Suppressor macrophage (primary cell): ENCODE measurements around the gene ZC3HAV1.
"Not testable (repeated sequence)": the region's sequence is repeated elsewhere in the genome, so short reads cannot be mapped to it uniquely, and the experiment has no call there.

Experiments used
- DNase-seq, 4 experiments: peaks; one replicate each; pipeline ENCODE4 v3.0.0-alpha.2; 2020 to 2022

ZC3HAV1 gene

GRCh38 chr7:139112316-139112715 is 2.8 kb upstream of the ZC3HAV1 start:
- DNase-seq = no peak

DNA sequence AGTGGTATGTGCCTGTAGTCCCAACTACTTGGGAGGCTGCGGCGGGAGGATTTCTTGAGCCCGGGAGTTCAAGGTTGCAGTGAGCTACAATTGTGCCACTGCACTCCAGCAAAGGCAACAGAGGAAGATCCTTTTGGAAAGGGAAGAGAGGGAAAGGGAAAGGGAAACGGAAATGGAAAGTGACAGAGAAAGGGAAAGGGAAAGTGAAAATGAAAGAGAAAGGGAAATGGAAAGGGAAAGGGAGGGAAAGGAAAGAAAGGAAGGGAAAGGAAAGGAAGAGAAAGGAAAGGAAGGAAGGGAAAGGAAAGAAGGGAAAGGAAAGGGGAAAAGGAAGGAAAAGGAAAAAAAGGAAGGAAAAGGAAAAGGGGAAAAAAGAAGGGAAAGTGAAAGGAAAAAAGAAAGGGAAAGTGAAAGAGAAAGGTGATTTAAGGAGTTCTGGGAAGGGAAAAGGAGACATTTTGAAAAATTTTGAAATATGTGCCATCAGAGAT is 2.3 kb upstream of the ZC3HAV1 start:
- no peak for DNase-seq

- DNase-seq = no peak
Measured at GRCh38 chr7:139111147-139111546, 1.6 kb upstream of the ZC3HAV1 start.

DNA sequence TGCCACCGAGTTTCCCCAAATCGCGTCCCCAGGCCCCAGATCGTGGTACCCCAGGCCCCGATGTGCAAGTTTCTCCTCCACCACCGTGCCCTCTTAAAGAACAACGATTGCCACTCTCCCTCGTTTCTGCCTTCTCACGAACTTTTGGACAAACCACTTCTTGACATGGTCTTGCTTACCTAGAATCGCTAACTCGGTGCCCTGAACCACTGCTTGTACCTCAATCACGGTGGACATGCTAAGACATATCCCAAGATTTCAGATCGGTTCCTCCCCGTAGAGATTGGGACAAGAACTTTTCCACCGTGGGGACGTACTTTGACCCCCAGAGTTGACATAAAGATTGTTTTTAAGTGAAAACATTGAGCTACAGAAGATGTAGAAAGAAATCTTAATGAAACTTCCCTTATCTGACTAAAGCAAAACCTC is 477 bp upstream of the ZC3HAV1 start:
- peak in 1 of 4 experiments; percentile 14 for DNase-seq

DNA sequence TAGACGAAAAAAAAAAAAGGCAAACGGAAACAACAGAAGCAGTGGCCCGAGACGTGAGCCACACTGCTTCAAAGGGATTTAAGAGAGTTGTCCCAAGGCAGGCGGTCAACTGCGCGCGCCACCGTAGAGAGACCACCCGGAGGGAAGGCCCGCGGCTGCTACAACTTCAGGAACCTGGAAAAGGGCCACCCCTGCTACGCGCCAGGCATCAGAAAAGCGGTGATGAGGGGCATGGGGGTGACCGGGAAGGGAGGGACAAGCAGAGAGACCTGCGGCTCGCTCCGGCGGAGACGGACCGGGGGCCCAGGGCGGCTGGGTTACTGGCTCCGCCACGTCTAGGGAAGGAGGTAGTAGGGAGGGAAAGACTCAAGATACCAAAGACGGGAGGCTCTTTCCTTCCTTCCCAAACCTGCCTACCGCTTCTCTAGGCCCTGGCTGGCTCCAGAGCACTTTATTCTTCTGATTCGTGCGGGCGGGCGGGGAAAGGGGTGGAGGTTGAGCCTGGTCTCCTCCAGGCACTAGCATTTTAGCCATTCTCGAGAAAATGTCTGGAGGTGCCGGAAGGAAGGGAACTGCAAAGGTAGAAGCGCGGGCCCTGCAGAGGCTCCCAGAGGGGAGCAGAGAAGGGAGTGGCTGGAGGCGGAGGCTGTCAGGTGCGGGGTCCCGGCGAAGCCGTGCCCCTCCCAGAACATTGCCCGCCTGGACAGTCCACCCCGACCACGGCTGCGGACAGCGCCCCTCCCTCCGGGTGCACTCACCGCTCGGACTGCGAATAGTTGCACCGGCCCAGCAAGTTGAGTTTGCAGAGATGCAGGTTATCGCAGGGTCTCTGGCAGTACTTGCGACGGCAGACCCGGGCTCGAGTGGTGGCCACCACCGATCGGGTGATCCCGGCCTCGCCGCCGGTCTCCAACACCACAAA is 993 bp downstream of the ZC3HAV1 start:
- peak in 2 of 4 experiments; percentile 34 to 46 for DNase-seq

DNA sequence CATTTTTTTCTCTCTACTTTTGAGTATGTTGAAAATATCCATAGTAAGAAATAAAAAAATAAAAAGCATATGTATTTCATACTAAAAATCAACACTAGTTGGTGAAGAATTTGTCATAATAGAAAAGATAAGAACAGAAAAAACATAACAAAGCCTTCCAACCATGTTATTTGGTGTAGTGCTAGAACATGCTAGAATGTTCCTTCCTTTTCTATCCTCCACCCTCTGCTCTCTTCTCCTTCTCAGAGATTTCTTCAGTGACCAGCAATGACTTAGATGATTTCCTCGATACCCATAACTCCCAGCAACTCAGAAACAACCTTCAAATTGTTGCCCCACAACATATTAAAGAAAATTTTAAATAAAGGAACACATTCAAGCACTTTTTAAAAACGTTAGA is 2.6 kb downstream of the ZC3HAV1 start:
- DNase-seq = peak in 2 of 4 experiments; percentile 16 to 41

DNA sequence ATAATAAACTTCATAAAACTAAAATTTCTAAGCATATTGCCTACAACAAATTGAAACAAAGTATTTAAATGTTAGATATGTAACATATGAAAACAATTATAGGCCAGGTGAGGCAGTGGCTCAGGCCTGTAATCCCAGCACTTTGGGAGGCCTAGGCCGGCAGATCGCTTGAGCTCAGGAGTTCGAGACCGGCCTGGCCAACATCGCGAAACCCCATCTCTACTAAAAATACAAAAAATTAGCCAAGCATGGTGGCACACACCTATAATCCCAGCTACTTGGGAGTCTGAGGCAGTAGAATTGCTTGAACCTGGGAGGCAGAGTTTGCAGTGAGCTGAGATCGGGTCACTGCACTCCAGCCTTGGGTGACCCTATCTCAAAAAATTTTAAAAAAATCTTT is 3.3 kb downstream of the ZC3HAV1 start:
- DNase-seq = peak in 1 of 4 experiments; percentile 14

- DNase-seq = peak in 1 of 4 experiments; percentile 5
Measured at GRCh38 chr7:139105484-139105883, 4.0 kb downstream of the ZC3HAV1 start.

DNA sequence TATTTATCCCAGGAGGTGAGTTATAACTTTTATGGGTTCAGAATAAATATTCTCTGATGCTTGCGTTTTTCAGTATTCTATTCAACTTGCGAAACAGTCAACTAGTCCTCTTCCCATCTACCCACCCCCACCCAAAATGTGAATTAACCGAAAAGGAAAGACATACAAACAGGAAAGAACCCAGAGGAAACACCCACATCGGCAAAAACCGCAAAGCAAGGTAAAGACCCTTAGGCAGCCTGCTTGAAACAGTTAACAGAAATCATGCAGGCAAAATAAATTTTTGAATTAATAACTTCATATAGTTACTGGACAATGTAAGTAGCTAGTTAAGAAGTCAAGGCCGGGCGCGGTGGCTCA is 5.4 kb downstream of the ZC3HAV1 start:
- peak in 2 of 4 experiments; percentile 25 to 31 for DNase-seq

GRCh38 chr7:139103057-139103815 is 6.3 kb downstream of the ZC3HAV1 start:
- DNase-seq = peak in 2 of 4 experiments; percentile 28 to 39

GRCh38 chr7:139101637-139102158 is 7.8 kb downstream of the ZC3HAV1 start:
- DNase-seq = not testable (repeated sequence)

- peak in 2 of 4 experiments; percentile 41 to 58 for DNase-seq
Measured at GRCh38 chr7:139099172-139099947, 10.2 kb downstream of the ZC3HAV1 start.

- peak; percentile 27 to 69 (median 62) for DNase-seq
Measured at GRCh38 chr7:139095194-139095659, 14.3 kb downstream of the ZC3HAV1 start.

DNA sequence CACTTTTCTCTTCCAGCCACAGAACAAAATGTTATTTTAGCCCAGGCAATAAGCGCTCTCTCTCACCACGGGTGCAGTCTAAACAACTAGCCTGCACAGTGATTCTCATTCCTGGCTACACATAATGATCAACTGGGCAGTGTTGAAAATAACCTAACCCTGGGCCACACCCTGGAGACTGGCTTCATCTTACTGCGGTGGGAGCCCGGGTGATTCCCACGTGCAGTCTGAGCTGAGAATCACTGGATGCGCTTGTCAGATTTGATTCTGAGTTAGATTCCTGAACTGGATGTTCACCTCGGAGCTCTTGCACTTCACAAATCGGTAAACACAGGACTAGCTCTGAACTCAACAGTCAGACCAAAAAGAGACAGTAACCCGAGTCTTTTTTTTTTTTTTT is 14.9 kb downstream of the ZC3HAV1 start:
- DNase-seq = no peak

GRCh38 chr7:139094030-139094429 is 15.5 kb downstream of the ZC3HAV1 start:
- DNase-seq = no peak

DNA sequence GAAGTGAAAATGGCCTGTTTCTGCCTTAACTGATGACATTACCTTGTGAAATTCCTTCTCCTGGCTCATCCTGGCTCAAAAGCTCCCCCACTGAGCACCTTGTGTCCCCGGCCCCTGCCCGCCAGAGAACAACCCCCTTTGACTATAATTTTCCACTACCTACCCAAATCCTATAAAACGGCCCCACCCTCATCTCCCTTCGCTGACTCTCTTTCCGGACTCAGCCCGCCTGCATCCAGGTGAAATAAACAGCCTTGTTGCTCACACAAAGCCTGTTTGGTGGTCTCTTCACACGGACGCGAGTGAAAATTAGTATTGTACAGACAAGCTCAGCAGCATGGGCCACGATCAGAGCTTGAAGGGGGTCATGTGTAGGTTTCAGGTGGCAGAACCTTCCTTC is 16.0 kb downstream of the ZC3HAV1 start:
- not testable (repeated sequence) for DNase-seq

DNA sequence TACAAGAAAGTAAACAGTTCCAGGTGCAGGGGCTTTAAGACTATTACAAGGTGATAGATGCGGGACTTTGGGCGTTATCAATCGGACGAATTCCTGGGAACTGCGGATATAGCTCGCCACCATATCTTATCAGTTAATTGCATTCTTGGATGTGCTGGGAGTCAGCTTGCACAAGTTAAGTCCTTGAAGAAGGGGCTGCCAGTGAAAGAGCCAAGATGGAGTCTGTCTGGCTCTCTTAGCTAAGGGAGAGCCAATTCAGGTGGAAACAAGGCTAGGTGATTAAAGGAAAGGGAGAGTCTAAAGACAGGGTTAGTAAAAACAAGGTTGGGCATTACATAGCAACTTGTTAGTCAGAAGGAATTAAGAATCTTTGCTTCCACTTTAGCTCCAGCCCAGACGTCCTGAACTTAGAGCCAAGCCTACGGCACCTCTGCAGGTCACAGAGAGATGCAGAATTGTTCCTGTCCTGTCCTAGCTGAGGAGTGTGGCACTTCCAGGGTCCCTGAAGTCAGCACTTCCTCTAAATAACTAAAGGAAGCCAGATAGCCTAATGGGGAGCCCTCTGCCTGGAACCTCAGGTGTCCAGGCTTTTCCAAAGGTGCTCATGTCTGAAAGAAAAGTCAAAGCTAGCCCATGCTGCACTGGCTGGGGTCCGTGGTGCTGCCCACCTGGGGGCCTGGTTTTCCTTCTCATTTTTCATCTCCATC is 17.3 kb downstream of the ZC3HAV1 start:
- DNase-seq = no peak

- no peak for DNase-seq
Measured at GRCh38 chr7:139091677-139091996, 17.9 kb downstream of the ZC3HAV1 start.

DNA sequence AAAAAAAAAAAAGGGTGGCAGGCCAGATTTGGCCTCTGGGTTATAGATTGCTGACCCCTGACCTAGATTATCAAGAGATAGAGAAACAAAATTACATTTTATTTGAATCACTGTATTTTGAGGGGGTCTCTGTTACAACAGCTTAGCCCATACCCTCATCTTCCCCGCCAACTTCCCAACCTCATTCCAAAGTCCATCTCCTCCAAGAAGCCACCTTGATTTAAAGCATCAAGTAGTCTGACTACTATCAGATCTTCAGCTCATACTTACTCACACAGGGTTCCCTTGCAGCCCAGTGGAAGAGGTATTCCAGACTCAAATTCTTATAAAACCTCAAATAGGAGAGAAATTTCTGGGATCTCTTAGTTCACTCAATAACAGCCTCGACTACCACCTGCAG is 20.4 kb downstream of the ZC3HAV1 start:
- no peak for DNase-seq

- no peak for DNase-seq
Measured at GRCh38 chr7:139088268-139088667, 21.3 kb downstream of the ZC3HAV1 start.

DNA sequence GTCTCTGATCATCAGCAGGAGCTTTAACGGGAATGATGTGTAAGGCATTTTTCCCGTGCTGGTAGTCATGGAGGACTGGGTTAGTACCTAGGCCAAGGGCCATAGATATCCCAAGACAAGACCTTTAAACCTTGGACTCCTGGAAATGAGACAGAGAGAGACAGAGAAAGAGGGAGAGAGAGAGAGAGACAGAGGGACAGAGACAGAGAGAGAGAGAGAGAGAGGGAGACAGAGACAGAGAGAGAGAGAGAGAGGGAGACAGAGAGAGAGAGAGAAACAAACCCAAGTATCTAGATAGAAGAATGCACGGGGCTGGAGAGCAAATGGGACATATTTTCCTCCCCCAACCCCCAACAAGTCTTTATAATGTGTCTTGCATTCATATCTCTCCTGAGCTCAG is 22.3 kb downstream of the ZC3HAV1 start:
- DNase-seq = no peak

GRCh38 chr7:139086454-139086853 is 23.1 kb downstream of the ZC3HAV1 start:
- no peak for DNase-seq
